ENCODE measurements around the gene LHFPL6.

The LHFPL6 gene

GRCh38 chr13:39297023-39297422 lies 306.0 kb downstream of the LHFPL6 start:
- no peak for DNase-seq

DNA sequence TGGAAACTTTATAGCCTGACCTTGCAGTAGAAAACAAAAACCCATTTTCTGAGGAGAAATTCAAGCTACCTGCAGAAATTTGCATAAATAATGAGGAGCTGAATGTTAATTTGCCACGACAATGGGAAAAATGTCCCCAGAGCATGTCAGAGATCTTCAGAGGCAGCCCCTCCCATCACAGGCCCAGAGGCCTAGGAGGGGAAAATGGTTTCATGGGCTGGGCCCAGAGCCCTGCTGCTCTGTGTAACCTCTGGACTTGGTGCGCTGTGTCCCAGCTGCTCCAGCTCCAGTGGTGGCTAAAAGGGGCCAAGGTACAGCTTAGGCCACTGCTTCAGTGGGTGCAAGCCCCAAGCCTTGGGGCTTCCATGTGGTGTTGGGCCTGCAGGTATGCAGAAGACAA lies 306.8 kb downstream of the LHFPL6 start:
- DNase-seq = no peak

All from effector CD8-positive, alpha-beta T cell (primary cell).